ENCODE measurements around the gene CXorf66.
"Not testable (repeated sequence)": the region's sequence is repeated elsewhere in the genome, so short reads cannot be mapped to it uniquely, and the experiment has no call there.

Gene CXorf66

GRCh38 chrX:139965421-139965820, at the start of gene CXorf66:
TSS of gene CXorf66 (minus strand) at chrX:139965521. CDS start at chrX:139965496, 25 bp downstream.
- H3K4me1 ChIP-seq (ENCODE audit: control insufficient read depth in 1 of 2, insufficient read depth in 2 of 2, low read length in 2 of 2), result no peaks in the 10 kb centered on the region
- no peaks in the 10 kb centered on the region for H3K27me3 ChIP-seq (ENCODE audit: low read depth, low read length)
- H3K27ac ChIP-seq (ENCODE audit: low read length), result no peak within 1 kb of the TSS
- H3K9me3 ChIP-seq (ENCODE audit: control insufficient read depth in 1 of 2, low read length in 2 of 2), result no peaks in the 10 kb centered on the region
- no peak within 1 kb of the TSS for H3K4me3 ChIP-seq (ENCODE audit: low read depth in 1 of 2, low read length in 2 of 2)
- no peaks in the 10 kb centered on the region for H3K36me3 ChIP-seq (ENCODE audit: control insufficient read depth in 1 of 2, insufficient read depth in 2 of 2, low read length in 2 of 2)

- H3K4me1 ChIP-seq (ENCODE audit: control insufficient read depth in 1 of 2, insufficient read depth in 2 of 2, low read length in 2 of 2), result no peaks in the 10 kb centered on the region
- H3K27ac ChIP-seq (ENCODE audit: low read length), result no peak overlapping the region
- no peaks in the 10 kb centered on the region for H3K36me3 ChIP-seq (ENCODE audit: control insufficient read depth in 1 of 2, insufficient read depth in 2 of 2, low read length in 2 of 2)
- no peak overlapping the region for H3K4me3 ChIP-seq (ENCODE audit: low read depth in 1 of 2, low read length in 2 of 2)
- no peaks in the 10 kb centered on the region for H3K9me3 ChIP-seq (ENCODE audit: control insufficient read depth in 1 of 2, low read length in 2 of 2)
- H3K27me3 ChIP-seq (ENCODE audit: low read depth, low read length), result no peaks in the 10 kb centered on the region
Observed at GRCh38 chrX:139982856-139983255, 17.5 kb upstream of the CXorf66 start.

GRCh38 chrX:139974471-139974870, 9.2 kb upstream of the CXorf66 start:
- H3K27ac ChIP-seq (ENCODE audit: low read length), result no peak overlapping the region

GRCh38 chrX:139972629-139973624, 7.6 kb upstream of the CXorf66 start:
- no peaks in the 10 kb centered on the region for H3K9me3 ChIP-seq (ENCODE audit: control insufficient read depth in 1 of 2, low read length in 2 of 2)
- H3K27me3 ChIP-seq (ENCODE audit: low read depth, low read length), result no peaks in the 10 kb centered on the region
- no peak overlapping the region for H3K4me3 ChIP-seq (ENCODE audit: low read depth in 1 of 2, low read length in 2 of 2)
- no peak overlapping the region for H3K27ac ChIP-seq (ENCODE audit: low read length)
- no peaks in the 10 kb centered on the region for H3K36me3 ChIP-seq (ENCODE audit: control insufficient read depth in 1 of 2, insufficient read depth in 2 of 2, low read length in 2 of 2)
- no peaks in the 10 kb centered on the region for H3K4me1 ChIP-seq (ENCODE audit: control insufficient read depth in 1 of 2, insufficient read depth in 2 of 2, low read length in 2 of 2)

More at GRCh38 chrX:139974471-139974870, 9.2 kb upstream of the CXorf66 start:
- H3K4me3 ChIP-seq (ENCODE audit: low read depth in 1 of 2, low read length in 2 of 2), result no peak overlapping the region
- H3K4me1 ChIP-seq (ENCODE audit: control insufficient read depth in 1 of 2, insufficient read depth in 2 of 2, low read length in 2 of 2), result no peaks in the 10 kb centered on the region
- no peaks in the 10 kb centered on the region for H3K27me3 ChIP-seq (ENCODE audit: low read depth, low read length)
- H3K36me3 ChIP-seq (ENCODE audit: control insufficient read depth in 1 of 2, insufficient read depth in 2 of 2, low read length in 2 of 2), result no peaks in the 10 kb centered on the region
- H3K9me3 ChIP-seq (ENCODE audit: control insufficient read depth in 1 of 2, low read length in 2 of 2), result no peaks in the 10 kb centered on the region

- no peaks in the 10 kb centered on the region for H3K27me3 ChIP-seq (ENCODE audit: low read depth, low read length)
- no peaks in the 10 kb centered on the region for H3K4me1 ChIP-seq (ENCODE audit: control insufficient read depth in 1 of 2, insufficient read depth in 2 of 2, low read length in 2 of 2)
- no peaks in the 10 kb centered on the region for H3K9me3 ChIP-seq (ENCODE audit: control insufficient read depth in 1 of 2, low read length in 2 of 2)
- no peak overlapping the region for H3K27ac ChIP-seq (ENCODE audit: low read length)
- H3K4me3 ChIP-seq (ENCODE audit: low read depth in 1 of 2, low read length in 2 of 2), result no peak overlapping the region
- H3K36me3 ChIP-seq (ENCODE audit: control insufficient read depth in 1 of 2, insufficient read depth in 2 of 2, low read length in 2 of 2), result no peaks in the 10 kb centered on the region
Observed at GRCh38 chrX:139972113-139972512, 6.8 kb upstream of the CXorf66 start.

GRCh38 chrX:139971394-139971749, 6.1 kb upstream of the CXorf66 start:
- no peak overlapping the region for H3K27ac ChIP-seq (ENCODE audit: low read length)
- no peaks in the 10 kb centered on the region for H3K36me3 ChIP-seq (ENCODE audit: control insufficient read depth in 1 of 2, insufficient read depth in 2 of 2, low read length in 2 of 2)
- H3K4me3 ChIP-seq (ENCODE audit: low read depth in 1 of 2, low read length in 2 of 2), result no peak overlapping the region
- no peaks in the 10 kb centered on the region for H3K4me1 ChIP-seq (ENCODE audit: control insufficient read depth in 1 of 2, insufficient read depth in 2 of 2, low read length in 2 of 2)
- H3K27me3 ChIP-seq (ENCODE audit: low read depth, low read length), result no peaks in the 10 kb centered on the region
- H3K9me3 ChIP-seq (ENCODE audit: control insufficient read depth in 1 of 2, low read length in 2 of 2), result no peaks in the 10 kb centered on the region

GRCh38 chrX:139969286-139969685, 4.0 kb upstream of the CXorf66 start:
- no peaks in the 10 kb centered on the region for H3K4me1 ChIP-seq (ENCODE audit: control insufficient read depth in 1 of 2, insufficient read depth in 2 of 2, low read length in 2 of 2)

GRCh38 chrX:139967750-139968149, 2.4 kb upstream of the CXorf66 start:
- H3K4me3 ChIP-seq (ENCODE audit: low read depth in 1 of 2, low read length in 2 of 2), result no peak overlapping the region
- H3K9me3 ChIP-seq (ENCODE audit: control insufficient read depth in 1 of 2, low read length in 2 of 2), result no peaks in the 10 kb centered on the region
- H3K36me3 ChIP-seq (ENCODE audit: control insufficient read depth in 1 of 2, insufficient read depth in 2 of 2, low read length in 2 of 2), result no peaks in the 10 kb centered on the region

More at GRCh38 chrX:139969286-139969685, 4.0 kb upstream of the CXorf66 start:
- Histone ChIP-seq H3K4me3 (ENCODE audit: low read depth in 1 of 2, low read length in 2 of 2) (no peak overlapping the region), H3K27ac (ENCODE audit: low read length) (no peak overlapping the region), H3K27me3 (ENCODE audit: low read depth, low read length) (no peaks in the 10 kb centered on the region), H3K9me3 (ENCODE audit: control insufficient read depth in 1 of 2, low read length in 2 of 2) (no peaks in the 10 kb centered on the region), H3K36me3 (ENCODE audit: control insufficient read depth in 1 of 2, insufficient read depth in 2 of 2, low read length in 2 of 2) (no peaks in the 10 kb centered on the region)

GRCh38 chrX:139967300-139967699, 2.0 kb upstream of the CXorf66 start:
- Histone ChIP-seq H3K27ac (ENCODE audit: low read length) (no peak overlapping the region), H3K4me1 (ENCODE audit: control insufficient read depth in 1 of 2, insufficient read depth in 2 of 2, low read length in 2 of 2) (no peaks in the 10 kb centered on the region), H3K4me3 (ENCODE audit: low read depth in 1 of 2, low read length in 2 of 2) (no peak overlapping the region), H3K9me3 (ENCODE audit: control insufficient read depth in 1 of 2, low read length in 2 of 2) (no peaks in the 10 kb centered on the region), H3K27me3 (ENCODE audit: low read depth, low read length) (no peaks in the 10 kb centered on the region), H3K36me3 (ENCODE audit: control insufficient read depth in 1 of 2, insufficient read depth in 2 of 2, low read length in 2 of 2) (no peaks in the 10 kb centered on the region)

More at GRCh38 chrX:139967750-139968149, 2.4 kb upstream of the CXorf66 start:
- no peak overlapping the region for H3K27ac ChIP-seq (ENCODE audit: low read length)
- no peaks in the 10 kb centered on the region for H3K4me1 ChIP-seq (ENCODE audit: control insufficient read depth in 1 of 2, insufficient read depth in 2 of 2, low read length in 2 of 2)
- H3K27me3 ChIP-seq (ENCODE audit: low read depth, low read length), result no peaks in the 10 kb centered on the region

GRCh38 chrX:139966159-139966558, 838 bp upstream of the CXorf66 start:
- H3K36me3 ChIP-seq (ENCODE audit: control insufficient read depth in 1 of 2, insufficient read depth in 2 of 2, low read length in 2 of 2); H3K4me3 ChIP-seq (ENCODE audit: low read depth in 1 of 2, low read length in 2 of 2); H3K4me1 ChIP-seq (ENCODE audit: control insufficient read depth in 1 of 2, insufficient read depth in 2 of 2, low read length in 2 of 2); H3K27ac ChIP-seq (ENCODE audit: low read length); H3K9me3 ChIP-seq (ENCODE audit: control insufficient read depth in 1 of 2, low read length in 2 of 2); H3K27me3 ChIP-seq (ENCODE audit: low read depth, low read length): not testable (repeated sequence)

GRCh38 chrX:139961091-139961490, 4.2 kb downstream of the CXorf66 start:
- H3K9me3 ChIP-seq (ENCODE audit: control insufficient read depth in 1 of 2, low read length in 2 of 2); H3K27me3 ChIP-seq (ENCODE audit: low read depth, low read length); H3K36me3 ChIP-seq (ENCODE audit: control insufficient read depth in 1 of 2, insufficient read depth in 2 of 2, low read length in 2 of 2); H3K4me1 ChIP-seq (ENCODE audit: control insufficient read depth in 1 of 2, insufficient read depth in 2 of 2, low read length in 2 of 2); H3K4me3 ChIP-seq (ENCODE audit: low read depth in 1 of 2, low read length in 2 of 2); H3K27ac ChIP-seq (ENCODE audit: low read length): not testable (repeated sequence)
